Measurements from ENCODE around the gene BTNL3.
"Not testable (repeated sequence)": the region's sequence is repeated elsewhere in the genome, so short reads cannot be mapped to it uniquely, and the experiment has no call there.

BTNL3 gene

GRCh38 chr5:181024245-181025064 is 35.8 kb downstream of the BTNL3 start:
- DNase-seq = no peak

GRCh38 chr5:181027452-181028031 is 38.9 kb downstream of the BTNL3 start:
- DNase-seq = no peak

- DNase-seq = no peak
Observed at GRCh38 chr5:181028032-181028819, 39.6 kb downstream of the BTNL3 start.

- DNase-seq = no peak
Observed at GRCh38 chr5:181031716-181032115, 43.1 kb downstream of the BTNL3 start.

GRCh38 chr5:181035991-181036815 is 47.6 kb downstream of the BTNL3 start:
- no peak for DNase-seq

GRCh38 chr5:181036816-181037364 is 48.2 kb downstream of the BTNL3 start:
- no peak for DNase-seq

- DNase-seq = no peak
Observed at GRCh38 chr5:181037365-181037861, 48.8 kb downstream of the BTNL3 start.

GRCh38 chr5:181039471-181039870 is 50.8 kb downstream of the BTNL3 start:
- no peak for DNase-seq

GRCh38 chr5:181039931-181040630 is 51.4 kb downstream of the BTNL3 start, which contains the start of gene BTNL9:
Gene BTNL9, plus strand, starts transcription at chr5:181040266. Its CDS starts 5,224 bp downstream, at chr5:181045490.
- no peak for DNase-seq

- no peak for DNase-seq
Observed at GRCh38 chr5:181040631-181040945, 51.9 kb downstream of the BTNL3 start.

GRCh38 chr5:181041043-181041442 is 52.4 kb downstream of the BTNL3 start:
- no peak for DNase-seq

GRCh38 chr5:181042036-181042713 is 53.5 kb downstream of the BTNL3 start:
- no peak for DNase-seq

- no peak for DNase-seq
Observed at GRCh38 chr5:181042722-181043121, 54.1 kb downstream of the BTNL3 start.

GRCh38 chr5:181043285-181044092 is 54.8 kb downstream of the BTNL3 start:
- no peak for DNase-seq

GRCh38 chr5:181044093-181044599 is 55.5 kb downstream of the BTNL3 start:
- DNase-seq = no peak

GRCh38 chr5:181044662-181045305 is 56.1 kb downstream of the BTNL3 start:
- DNase-seq = no peak

GRCh38 chr5:181045316-181045715 is 56.7 kb downstream of the BTNL3 start:
- no peak for DNase-seq

GRCh38 chr5:181045857-181046256 is 57.2 kb downstream of the BTNL3 start:
- not testable (repeated sequence) for DNase-seq

- no peak for DNase-seq
Observed at GRCh38 chr5:181047288-181047687, 58.6 kb downstream of the BTNL3 start.
